Neural crest cell (in vitro differentiated cells): ENCODE data around the gene CALCOCO2. TPM values are rescaled to one million over a fixed set of nuclear protein-coding genes. Genes with fewer than 3 reads are reported as not detected.

Experiments used
- DNase-seq: peaks from one replicate; pipeline ENCODE4 v3.0.0; 2021; ENCODE audit warnings: low read depth, mixed read lengths, low spot score
- H3K27ac Mint-ChIP-seq: one replicate; pipeline ENCODE4 v1.8.0; 2021; ENCODE audit warnings: mild to moderate bottlenecking, mixed read lengths; ENCODE audit not compliant: unreplicated experiment
- H3K27me3 Mint-ChIP-seq: 2 replicates; pipeline ENCODE4 v1.8.0; 2021; ENCODE audit warnings: low read depth, mild to moderate bottlenecking, mixed read lengths
- H3K36me3 Mint-ChIP-seq: 2 replicates; pipeline ENCODE4 v1.8.0; 2021; ENCODE audit warnings: low read depth, mild to moderate bottlenecking, mixed read lengths
- H3K4me1 Mint-ChIP-seq: 2 replicates; pipeline ENCODE4 v1.8.0; 2021; ENCODE audit warnings: mixed read lengths
- H3K4me3 Mint-ChIP-seq: one replicate; pipeline ENCODE4 v1.8.0; 2021; ENCODE audit warnings: mild to moderate bottlenecking, mixed read lengths
- H3K9me3 Mint-ChIP-seq: 2 replicates; pipeline ENCODE4 v1.8.0; 2021; ENCODE audit warnings: mixed read lengths
- total RNA-seq: library from RNA; stranded (reverse); gene quantifications from 2 replicates; pipeline ENCODE4 v1.2.1, GENCODE V29; 2021
- TF ChIP-seq, protein P1 (sequence below): fragments of 200-600 bp; sonication (generic); conservative IDR thresholded peaks from 2 replicates; pipeline ENCODE4 v1.5.0; 2021; ENCODE audit warnings: antibody characterized with exemption, mild to moderate bottlenecking

CALCOCO2 gene
- total RNA-seq, 1 donor from 2014 or later, result 35.7 TPM

DNA sequence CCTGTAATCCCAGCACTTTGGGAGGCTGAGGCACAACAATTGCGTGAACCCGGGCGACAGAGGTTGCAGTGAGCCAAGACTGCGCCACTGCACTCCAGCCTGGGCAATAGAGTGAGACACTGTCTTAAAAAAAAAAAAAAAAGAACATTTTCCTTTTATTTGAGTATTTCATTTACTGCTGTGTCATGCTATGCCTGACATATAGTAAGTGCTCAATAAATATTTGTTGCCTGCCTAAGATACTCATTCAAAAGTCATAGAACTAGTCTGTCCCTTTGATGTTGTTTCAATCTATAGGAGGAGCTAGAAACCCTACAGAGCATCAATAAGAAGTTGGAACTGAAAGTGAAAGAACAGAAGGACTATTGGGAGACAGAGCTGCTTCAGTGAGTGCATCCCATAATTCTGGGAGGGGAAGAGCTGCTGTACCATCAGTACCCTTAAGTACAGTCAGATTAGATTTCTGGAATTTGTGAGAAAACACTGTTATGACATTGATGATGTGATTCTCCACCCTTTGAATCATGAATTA, 20.0 kb downstream of the CALCOCO2 start:
- H3K27me3 Mint-ChIP-seq, result no peaks in the 10 kb centered on the region
- H3K36me3 Mint-ChIP-seq, result peaks cover 2% of the 10 kb centered on the region
- DNase-seq, result no peak
- no peak overlapping the region for H3K27ac Mint-ChIP-seq
- no peak overlapping the region for H3K4me3 Mint-ChIP-seq
- TF ChIP-seq, protein P1, sequence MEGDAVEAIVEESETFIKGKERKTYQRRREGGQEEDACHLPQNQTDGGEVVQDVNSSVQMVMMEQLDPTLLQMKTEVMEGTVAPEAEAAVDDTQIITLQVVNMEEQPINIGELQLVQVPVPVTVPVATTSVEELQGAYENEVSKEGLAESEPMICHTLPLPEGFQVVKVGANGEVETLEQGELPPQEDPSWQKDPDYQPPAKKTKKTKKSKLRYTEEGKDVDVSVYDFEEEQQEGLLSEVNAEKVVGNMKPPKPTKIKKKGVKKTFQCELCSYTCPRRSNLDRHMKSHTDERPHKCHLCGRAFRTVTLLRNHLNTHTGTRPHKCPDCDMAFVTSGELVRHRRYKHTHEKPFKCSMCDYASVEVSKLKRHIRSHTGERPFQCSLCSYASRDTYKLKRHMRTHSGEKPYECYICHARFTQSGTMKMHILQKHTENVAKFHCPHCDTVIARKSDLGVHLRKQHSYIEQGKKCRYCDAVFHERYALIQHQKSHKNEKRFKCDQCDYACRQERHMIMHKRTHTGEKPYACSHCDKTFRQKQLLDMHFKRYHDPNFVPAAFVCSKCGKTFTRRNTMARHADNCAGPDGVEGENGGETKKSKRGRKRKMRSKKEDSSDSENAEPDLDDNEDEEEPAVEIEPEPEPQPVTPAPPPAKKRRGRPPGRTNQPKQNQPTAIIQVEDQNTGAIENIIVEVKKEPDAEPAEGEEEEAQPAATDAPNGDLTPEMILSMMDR, result no peak
- peaks cover 8% of the 10 kb centered on the region for H3K4me1 Mint-ChIP-seq
- H3K9me3 Mint-ChIP-seq, result no peaks in the 10 kb centered on the region

DNA sequence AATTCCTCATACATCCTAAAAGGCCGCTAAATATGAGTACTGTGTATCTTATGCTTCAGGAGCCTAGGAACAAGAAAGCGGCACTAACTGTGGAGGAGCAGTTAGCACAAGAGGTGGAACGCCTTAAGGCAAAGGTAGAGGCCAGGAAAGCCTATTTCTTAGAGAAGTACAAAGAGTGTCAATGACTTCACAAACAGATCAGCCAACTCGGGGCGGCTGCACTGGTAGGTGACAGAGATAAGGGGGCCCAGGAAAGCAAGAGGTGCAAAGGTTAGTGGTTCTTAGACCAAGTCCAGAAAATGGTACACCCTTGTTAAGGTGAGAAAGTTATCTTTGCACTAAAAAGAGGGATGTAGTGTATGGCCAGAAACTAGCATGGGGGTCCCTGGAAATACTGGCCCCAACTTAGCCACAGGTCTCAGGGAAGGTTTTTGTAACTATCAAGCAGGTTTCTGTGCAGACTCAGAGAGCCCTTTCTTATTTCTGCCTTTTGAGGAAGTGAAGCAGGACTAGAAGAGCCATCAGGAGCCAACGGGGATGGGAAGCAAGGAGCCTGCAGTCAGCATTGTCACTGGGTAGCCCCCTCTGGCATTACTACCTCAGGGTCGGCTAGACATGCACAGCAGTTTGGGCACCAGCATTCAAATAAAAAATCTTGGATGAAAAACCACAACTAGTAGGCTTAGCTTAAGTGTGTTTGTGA, 24.1 kb downstream of the CALCOCO2 start:
- no peak for DNase-seq
- Mint-ChIP-seq H3K4me1 (peaks cover 8% of the 10 kb centered on the region), H3K4me3 (no peak overlapping the region), H3K27ac (no peak overlapping the region), H3K9me3 (no peaks in the 10 kb centered on the region), H3K27me3 (no peaks in the 10 kb centered on the region), H3K36me3 (peaks cover 2% of the 10 kb centered on the region)
- TF ChIP-seq, protein P1, result no peak

DNA sequence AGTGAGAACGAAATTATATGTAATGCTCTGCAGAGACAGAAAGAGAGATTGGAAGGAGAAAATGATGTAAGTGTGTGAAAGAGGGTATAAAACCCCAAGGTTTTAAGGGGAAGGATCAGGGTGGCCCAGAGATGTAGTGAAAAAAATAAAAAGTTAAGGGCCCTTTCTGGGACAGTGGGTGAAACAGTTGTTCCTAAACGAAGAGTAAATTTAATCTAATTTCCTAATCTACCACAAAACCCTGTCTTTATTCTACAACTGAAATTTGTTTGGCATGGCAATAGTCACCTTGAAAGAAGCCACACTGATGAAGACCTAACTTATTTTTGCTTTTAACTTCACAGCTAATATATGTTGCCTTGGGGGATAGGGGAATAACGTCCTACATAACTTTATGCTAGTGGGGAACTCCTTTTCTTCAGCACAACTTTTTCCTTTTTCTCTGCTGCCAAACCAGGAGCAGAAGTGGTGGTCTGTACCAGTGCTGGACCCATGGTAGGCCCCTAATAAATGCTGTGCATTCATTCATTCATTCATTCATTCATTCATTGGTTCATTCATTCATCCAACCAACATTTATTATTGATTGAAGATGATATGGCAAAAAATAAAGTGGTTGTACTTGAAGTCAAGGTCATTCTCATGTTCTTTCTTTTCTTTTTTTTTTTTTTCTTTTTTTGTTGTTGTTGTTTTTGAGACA, 25.4 kb downstream of the CALCOCO2 start:
- Mint-ChIP-seq H3K4me1 (peaks cover 8% of the 10 kb centered on the region), H3K27me3 (no peaks in the 10 kb centered on the region), H3K4me3 (no peak overlapping the region), H3K27ac (no peak overlapping the region), H3K36me3 (peaks cover 2% of the 10 kb centered on the region), H3K9me3 (no peaks in the 10 kb centered on the region)
- TF ChIP-seq, protein P1, result no peak
- DNase-seq, result no peak

DNA sequence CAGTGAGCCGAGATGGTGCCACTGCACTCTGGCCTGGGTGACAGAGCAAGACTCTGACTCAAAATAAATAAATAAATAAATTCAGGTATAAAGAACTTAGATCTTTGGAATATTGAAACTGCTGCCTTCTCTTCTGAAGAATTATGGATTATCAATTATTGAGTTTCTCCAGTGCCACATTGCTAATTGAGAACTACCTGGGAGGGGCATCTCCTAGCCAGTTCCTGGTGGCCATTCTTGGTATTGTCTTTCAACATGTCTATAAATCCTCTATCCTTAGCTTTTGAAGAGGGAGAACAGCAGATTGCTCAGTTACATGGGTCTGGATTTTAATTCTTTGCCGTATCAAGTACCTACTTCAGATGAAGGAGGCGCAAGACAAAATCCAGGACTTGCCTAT, 29.2 kb downstream of the CALCOCO2 start:
- Mint-ChIP-seq H3K36me3 (peaks cover 3% of the 10 kb centered on the region), H3K4me3 (no peak overlapping the region), H3K4me1 (peaks cover 5% of the 10 kb centered on the region), H3K9me3 (no peaks in the 10 kb centered on the region), H3K27ac (no peak overlapping the region), H3K27me3 (no peaks in the 10 kb centered on the region)
- no peak for DNase-seq
- TF ChIP-seq, protein P1, result peak; percentile 48

DNA sequence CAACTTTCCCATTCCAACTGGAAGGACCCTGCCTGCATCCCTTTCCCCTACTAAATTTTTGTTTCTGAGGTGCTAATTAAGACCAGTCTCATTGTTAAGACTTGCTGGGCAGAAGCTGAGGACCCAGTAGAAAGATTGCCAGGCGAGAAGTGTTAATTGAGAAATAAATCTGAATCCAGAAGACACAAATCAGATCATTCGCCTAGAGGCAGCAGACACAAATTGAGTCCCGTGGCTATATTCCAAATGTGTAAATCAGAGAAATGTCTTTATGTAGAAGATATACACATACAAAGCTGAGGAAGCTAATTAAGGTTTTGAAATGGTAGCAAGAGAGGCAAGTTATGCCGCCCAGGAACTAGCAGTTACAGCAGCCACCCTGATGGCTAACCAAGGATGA, 29.6 kb downstream of the CALCOCO2 start:
- Mint-ChIP-seq H3K36me3 (peaks cover 5% of the 10 kb centered on the region), H3K27ac (peak overlapping the region; percentile 88), H3K4me3 (no peak overlapping the region), H3K4me1 (peaks cover 5% of the 10 kb centered on the region), H3K9me3 (peaks cover 1% of the 10 kb centered on the region), H3K27me3 (no peaks in the 10 kb centered on the region)
- DNase-seq, result no peak
- TF ChIP-seq, protein P1, result no peak
